ENCODE results near the gene PAQR7.

Gene PAQR7

GRCh38 chr1:25867210-25867991 lies 8.1 kb downstream of the PAQR7 start:
- TF ChIP-seq CTCF (IDR thresholded peaks at IDR 0.05) (no peak), ZFX (IDR thresholded peaks at IDR 0.05; ENCODE audit: borderline replicate concordance) (no peak)
- peak overlapping the region; percentile 82 for H3K27ac ChIP-seq

- H3K27ac ChIP-seq: peak overlapping the region; percentile 82
- TF ChIP-seq ZFX (IDR thresholded peaks at IDR 0.05; ENCODE audit: borderline replicate concordance) (no peak), CTCF (IDR thresholded peaks at IDR 0.05) (no peak)
These were observed 9.2 kb downstream of the PAQR7 start for GRCh38 chr1:25866288-25866687.

GRCh38 chr1:25864434-25864833 lies 11.1 kb downstream of the PAQR7 start:
- TF ChIP-seq ZFX (IDR thresholded peaks at IDR 0.05; ENCODE audit: borderline replicate concordance) (no peak), CTCF (IDR thresholded peaks at IDR 0.05) (no peak)
- H3K27ac ChIP-seq: no peak overlapping the region

- TF ChIP-seq CTCF (IDR thresholded peaks at IDR 0.05) (no peak), ZFX (IDR thresholded peaks at IDR 0.05; ENCODE audit: borderline replicate concordance) (no peak)
- H3K27ac ChIP-seq: no peak overlapping the region
These were observed 11.8 kb downstream of the PAQR7 start for GRCh38 chr1:25863486-25864262.

GRCh38 chr1:25862785-25863485 lies 12.6 kb downstream of the PAQR7 start:
- H3K27ac ChIP-seq: no peak overlapping the region
- TF ChIP-seq ZFX (IDR thresholded peaks at IDR 0.05; ENCODE audit: borderline replicate concordance) (no peak), CTCF (IDR thresholded peaks at IDR 0.05) (no peak)

GRCh38 chr1:25861316-25862286 lies 13.9 kb downstream of the PAQR7 start:
- TF ChIP-seq CTCF (IDR thresholded peaks at IDR 0.05): no peak
- TF ChIP-seq ZFX (IDR thresholded peaks at IDR 0.05; ENCODE audit: borderline replicate concordance): no peak
- no peak overlapping the region for H3K27ac ChIP-seq
